ELR (cell line): ENCODE data around the gene ABCG4.
"Not testable (repeated sequence)": the region's sequence is repeated elsewhere in the genome, so short reads cannot be mapped to it uniquely, and the experiment has no call there.

Experiments
- DNase-seq: peaks from one replicate; pipeline ENCODE4 v3.0.0-alpha.2; 2015; ENCODE audit warnings: low read depth

ABCG4 gene

GRCh38 chr11:119149018-119149785 is at the start of gene ABCG4:
Gene ABCG4, plus strand, starts transcription at chr11:119149052. Its CDS starts 914 bp downstream, at chr11:119149966.
- DNase-seq = peak; percentile 27

- no peak for DNase-seq
Measured at GRCh38 chr11:119099711-119100110, 49.1 kb upstream of the ABCG4 start.

GRCh38 chr11:119100246-119100970 is 48.4 kb upstream of the ABCG4 start:
- DNase-seq = peak; percentile 65

- peak; percentile 62 for DNase-seq
Measured at GRCh38 chr11:119100994-119101758, 47.7 kb upstream of the ABCG4 start.

GRCh38 chr11:119101759-119102423 is 47.0 kb upstream of the ABCG4 start, which contains the start of gene DPAGT1:
Gene DPAGT1, minus strand, starts transcription at chr11:119101853. Its CDS starts 198 bp downstream, at chr11:119101655.
- DNase-seq = peak; percentile 98

GRCh38 chr11:119103161-119103664 is 45.6 kb upstream of the ABCG4 start:
- DNase-seq = not testable (repeated sequence)

GRCh38 chr11:119103793-119104192 is 45.1 kb upstream of the ABCG4 start:
- no peak for DNase-seq

- DNase-seq = peak; percentile 94
Measured at GRCh38 chr11:119106564-119107537, 42.0 kb upstream of the ABCG4 start, which contains the start of gene C2CD2L. Gene C2CD2L, plus strand, starts transcription at chr11:119107344. Its CDS starts 398 bp downstream, at chr11:119107742.

- peak; percentile 22 for DNase-seq
Measured at GRCh38 chr11:119107538-119108145, 41.2 kb upstream of the ABCG4 start.

- peak; percentile 60 for DNase-seq
Measured at GRCh38 chr11:119108146-119108856, 40.6 kb upstream of the ABCG4 start.

GRCh38 chr11:119108857-119109221 is 40.0 kb upstream of the ABCG4 start:
- DNase-seq = no peak

GRCh38 chr11:119109843-119110242 is 39.0 kb upstream of the ABCG4 start:
- DNase-seq = no peak

- DNase-seq = no peak
Measured at GRCh38 chr11:119110439-119110838, 38.4 kb upstream of the ABCG4 start.

- DNase-seq = no peak
Measured at GRCh38 chr11:119111361-119111925, 37.4 kb upstream of the ABCG4 start.

- DNase-seq = no peak
Measured at GRCh38 chr11:119112314-119113020, 36.4 kb upstream of the ABCG4 start.

- DNase-seq = no peak
Measured at GRCh38 chr11:119113716-119114115, 35.1 kb upstream of the ABCG4 start.

GRCh38 chr11:119114351-119114750 is 34.5 kb upstream of the ABCG4 start:
- DNase-seq = no peak
